Epithelial cell of proximal tubule (primary cell): ENCODE results near the gene PRKCQ. TPM values are rescaled to one million over a fixed set of nuclear protein-coding genes. Genes with fewer than 3 reads are reported as not detected.

ENCODE experiments used
- DNase-seq: peaks from one replicate; pipeline ENCODE4 v3.0.0-alpha.2; 2011; ENCODE audit warnings: low read depth
- H3K4me3 ChIP-seq: 2 replicates; pipeline ENCODE4 v1.5.1; 2011; ENCODE audit warnings: low read depth, mild to moderate bottlenecking, low read length
- total RNA-seq: library from RNA; depleted of rRNA; stranded (reverse); fragments of >200 nt; gene quantifications from 2 replicates; pipeline ENCODE4 v1.2.3, GENCODE V29; 2015
- TF ChIP-seq, protein P1 (sequence below): conservative IDR thresholded peaks from 2 replicates; pipeline ENCODE4 v1.5.1; 2012; ENCODE audit warnings: low read depth, mild to moderate bottlenecking, low read length

PRKCQ gene
- total RNA-seq, 1 donor from 2014 or later, result 6.8 TPM

DNA sequence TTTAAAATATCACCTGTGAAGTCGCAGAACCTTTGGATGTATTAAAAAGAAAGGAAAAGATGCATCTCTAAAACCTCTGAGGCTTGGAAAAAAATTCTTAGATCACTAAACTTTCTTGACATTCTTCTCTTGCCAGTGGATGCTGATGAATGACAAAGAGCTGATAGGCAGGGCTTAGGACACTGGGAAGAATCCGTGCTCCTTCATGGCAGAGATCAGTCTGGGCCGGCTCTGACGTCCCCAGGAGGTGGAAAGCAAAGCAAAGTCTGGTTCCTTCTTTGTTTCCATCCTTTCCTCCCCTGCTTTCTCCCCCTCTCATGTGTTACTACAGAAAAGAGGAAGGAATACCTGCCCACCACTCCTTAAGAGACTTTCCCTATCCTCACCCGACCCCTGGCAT lies 161.9 kb downstream of the PRKCQ start:
- DNase-seq, result no peak
- TF ChIP-seq, protein P1, sequence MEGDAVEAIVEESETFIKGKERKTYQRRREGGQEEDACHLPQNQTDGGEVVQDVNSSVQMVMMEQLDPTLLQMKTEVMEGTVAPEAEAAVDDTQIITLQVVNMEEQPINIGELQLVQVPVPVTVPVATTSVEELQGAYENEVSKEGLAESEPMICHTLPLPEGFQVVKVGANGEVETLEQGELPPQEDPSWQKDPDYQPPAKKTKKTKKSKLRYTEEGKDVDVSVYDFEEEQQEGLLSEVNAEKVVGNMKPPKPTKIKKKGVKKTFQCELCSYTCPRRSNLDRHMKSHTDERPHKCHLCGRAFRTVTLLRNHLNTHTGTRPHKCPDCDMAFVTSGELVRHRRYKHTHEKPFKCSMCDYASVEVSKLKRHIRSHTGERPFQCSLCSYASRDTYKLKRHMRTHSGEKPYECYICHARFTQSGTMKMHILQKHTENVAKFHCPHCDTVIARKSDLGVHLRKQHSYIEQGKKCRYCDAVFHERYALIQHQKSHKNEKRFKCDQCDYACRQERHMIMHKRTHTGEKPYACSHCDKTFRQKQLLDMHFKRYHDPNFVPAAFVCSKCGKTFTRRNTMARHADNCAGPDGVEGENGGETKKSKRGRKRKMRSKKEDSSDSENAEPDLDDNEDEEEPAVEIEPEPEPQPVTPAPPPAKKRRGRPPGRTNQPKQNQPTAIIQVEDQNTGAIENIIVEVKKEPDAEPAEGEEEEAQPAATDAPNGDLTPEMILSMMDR, result no peak
- no peak overlapping the region for H3K4me3 ChIP-seq

DNA sequence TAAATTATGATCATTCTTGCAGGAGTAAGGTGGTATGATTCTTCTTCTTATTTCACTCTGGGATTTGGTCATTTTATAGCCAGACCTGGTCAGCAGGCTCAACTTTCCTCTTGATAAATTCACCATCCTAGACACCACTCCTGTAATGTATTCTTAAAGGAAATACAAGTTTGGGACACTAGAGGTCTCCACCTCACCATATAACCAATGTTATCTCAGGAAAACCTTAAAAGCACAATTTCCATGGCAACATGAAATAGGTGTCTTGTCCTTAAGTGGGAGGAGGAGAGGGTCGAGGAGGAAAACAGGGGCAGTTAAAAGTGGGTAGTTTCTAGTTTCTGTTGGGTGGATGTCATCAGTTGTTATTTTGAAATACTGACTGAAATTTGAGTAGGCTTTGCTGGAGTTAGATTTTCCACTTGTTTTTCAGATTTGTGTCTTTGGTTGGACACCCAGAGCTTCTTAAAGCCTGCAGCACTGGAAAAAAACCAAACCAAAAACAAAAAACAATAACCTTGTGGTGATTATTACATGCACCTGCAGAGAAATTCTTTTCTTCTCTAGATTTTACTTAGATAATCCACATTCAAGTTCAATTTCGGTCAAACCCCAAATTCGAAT lies 163.1 kb downstream of the PRKCQ start:
- H3K4me3 ChIP-seq, result no peak overlapping the region
- DNase-seq, result no peak
- TF ChIP-seq, protein P1, result peak; percentile 82

DNA sequence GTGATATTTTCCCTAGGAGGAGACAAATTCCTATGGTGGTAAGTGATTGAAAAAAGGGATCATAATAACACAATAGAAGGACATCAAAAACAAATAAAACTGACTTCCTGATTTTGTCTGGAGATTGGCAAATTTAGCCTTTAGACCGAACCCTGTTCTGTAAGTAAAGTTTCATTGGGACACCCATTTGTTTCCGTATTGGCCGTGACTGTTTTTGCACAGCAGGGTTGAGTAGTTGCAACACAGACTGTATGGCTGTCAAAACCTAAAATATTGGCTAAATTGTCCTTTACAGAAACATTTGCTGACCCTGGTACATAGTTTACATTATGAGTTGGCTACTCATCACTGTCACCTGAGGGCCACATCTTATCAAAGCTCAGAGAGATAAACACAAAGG lies 168.6 kb downstream of the PRKCQ start:
- TF ChIP-seq, protein P1, result no peak
- DNase-seq, result no peak

DNA sequence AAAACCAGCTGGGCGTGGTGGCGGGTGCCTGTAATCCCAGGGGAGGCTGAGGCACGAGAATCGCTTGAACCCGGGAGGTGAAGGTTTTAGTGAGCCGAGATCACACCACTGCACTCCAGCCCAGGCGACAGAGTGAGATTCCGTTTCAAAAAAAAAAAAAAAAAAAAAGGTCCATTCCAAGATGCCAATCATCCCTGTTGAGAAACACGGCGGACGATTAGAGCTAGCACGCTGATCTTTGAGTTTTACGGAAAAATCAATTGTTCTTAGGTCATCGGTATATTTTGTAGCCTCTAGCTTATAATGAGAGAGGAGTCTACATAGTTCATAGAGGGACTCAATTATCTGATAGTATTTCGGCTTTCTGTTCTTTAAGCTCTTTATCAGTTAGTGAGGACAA lies 169.2 kb downstream of the PRKCQ start:
- TF ChIP-seq, protein P1, result no peak
- no peak overlapping the region for H3K4me3 ChIP-seq
- DNase-seq, result no peak

More for the DNA sequence above, 168.6 kb downstream of the PRKCQ start:
- H3K4me3 ChIP-seq, result no peak overlapping the region

DNA sequence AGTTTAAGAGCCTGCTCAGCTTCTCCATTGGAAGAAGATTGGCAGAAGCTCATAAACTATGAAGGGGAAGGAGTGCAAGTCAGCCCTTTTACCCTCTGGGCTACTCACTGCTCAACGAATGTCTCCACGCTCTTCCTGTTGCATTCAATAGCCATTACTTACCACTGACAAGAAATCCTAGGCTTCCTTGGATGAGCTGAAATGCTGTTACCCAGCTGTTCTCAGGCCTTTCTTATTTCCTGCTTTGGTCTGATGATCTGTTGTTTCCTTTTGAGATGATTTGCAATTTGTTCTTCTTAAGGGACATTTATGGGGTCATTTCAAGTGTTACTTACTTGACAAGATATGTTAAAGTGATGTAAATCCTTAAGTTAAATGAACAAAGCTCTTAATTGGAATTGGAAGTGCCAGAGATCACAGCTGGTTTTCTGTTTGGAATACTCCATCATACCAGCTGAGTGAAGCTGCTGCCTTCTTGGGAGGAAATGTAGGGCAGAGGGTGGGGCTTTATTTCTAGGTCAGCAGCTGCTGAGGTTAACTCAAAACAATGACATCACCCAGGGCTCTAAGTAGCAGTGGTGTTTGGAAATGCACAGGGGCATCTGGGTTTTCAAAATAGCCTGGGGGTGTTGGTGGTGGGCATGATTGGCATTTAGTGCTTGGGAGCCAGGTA lies 170.0 kb downstream of the PRKCQ start:
- no peak overlapping the region for H3K4me3 ChIP-seq
- DNase-seq, result no peak
- TF ChIP-seq, protein P1, result no peak

DNA sequence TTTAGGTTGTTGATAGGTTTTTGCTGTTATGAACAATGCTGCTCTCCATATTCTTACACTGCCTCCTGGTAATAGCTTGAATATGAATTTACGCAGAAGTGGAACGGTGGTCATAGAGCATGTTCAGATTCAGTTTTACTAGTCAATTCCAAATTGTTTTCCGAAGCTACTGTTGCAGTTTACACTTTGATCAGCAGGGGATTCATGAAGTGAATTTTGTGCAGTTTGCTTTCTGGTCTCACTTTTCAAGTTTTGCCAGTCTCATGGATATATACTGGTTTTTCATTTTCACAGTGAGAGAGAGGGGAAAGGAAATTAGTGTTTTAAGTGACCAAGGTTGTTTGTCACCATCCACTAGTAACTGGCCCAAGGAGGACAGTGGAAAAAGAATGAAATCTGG lies 171.3 kb downstream of the PRKCQ start:
- H3K4me3 ChIP-seq, result no peak overlapping the region
- DNase-seq, result no peak
- TF ChIP-seq, protein P1, result peak; percentile 30

DNA sequence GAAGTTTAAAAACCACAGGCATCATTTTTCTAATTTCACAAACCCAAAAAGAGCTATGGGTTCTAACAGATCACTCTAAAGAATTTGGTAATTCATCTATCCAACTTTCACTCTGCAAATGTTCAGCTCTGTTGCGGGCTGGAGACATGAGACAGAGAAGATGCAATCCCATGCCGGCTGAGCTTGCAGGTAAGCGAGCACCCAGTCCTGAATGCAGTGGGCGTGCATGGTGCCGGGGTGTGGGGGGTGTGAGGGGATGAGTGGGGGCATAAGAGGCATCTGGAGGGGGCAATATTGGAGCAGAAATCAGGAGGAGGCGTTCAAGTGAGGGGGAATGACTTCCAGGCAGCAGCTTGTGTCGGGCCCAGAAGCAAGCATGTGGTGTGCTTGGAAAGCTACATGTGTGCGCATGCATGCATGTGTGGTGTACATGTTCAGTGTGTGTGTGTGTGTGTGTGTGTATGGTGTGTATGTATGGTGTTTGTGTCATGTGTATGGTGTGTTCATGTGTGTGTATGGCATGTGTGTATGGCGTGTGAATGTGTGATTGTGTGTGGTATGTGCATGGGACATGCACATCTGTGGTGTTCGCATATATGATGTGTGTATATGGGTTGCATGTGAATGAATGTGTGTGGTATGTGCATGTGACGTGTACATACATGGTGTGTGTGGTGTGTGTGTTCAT lies 172.9 kb downstream of the PRKCQ start:
- TF ChIP-seq, protein P1, result no peak
- no peak overlapping the region for H3K4me3 ChIP-seq
- DNase-seq, result no peak
